ENCODE measurements around the gene ESCO1.
A peak's percentile ranks its signal among the peaks of the same experiment; 100 is the strongest.

Gene ESCO1

DNA sequence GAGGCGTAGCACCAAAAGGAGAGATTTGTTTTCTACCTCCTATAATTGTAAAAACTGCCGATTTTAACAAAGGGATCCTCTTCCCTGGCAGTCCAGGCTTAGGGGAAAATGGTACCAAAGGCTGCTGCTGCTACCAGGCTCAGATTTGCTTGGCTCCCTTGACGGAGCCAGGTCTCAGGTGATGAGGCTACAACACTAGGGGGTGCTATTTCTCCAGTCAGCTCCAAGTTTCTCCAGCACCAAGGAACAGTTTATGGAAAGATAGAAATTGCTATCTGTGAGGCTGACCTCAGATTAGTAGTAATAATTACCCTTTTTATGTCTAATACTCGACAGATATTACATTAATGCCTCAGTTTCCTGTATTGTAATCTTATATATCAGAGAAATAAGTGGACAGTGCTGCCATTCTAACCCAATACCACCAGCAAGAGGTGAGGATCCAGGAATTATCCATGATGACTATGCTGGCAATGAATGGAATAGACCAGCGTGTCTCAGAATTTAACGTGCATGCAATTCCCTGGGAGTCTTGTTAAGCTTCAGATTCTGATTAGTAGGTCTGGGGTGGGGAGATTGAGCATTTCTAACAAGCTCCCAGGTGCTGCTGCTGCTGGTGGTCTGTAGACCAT is 111.3 kb downstream of the ESCO1 start:
- peak; percentile 84 for DNase-seq (ENCODE audit: low read depth)
- no peak overlapping the region for H3K4me3 ChIP-seq (ENCODE audit: low read depth, low read length)
- TF ChIP-seq, protein P1, sequence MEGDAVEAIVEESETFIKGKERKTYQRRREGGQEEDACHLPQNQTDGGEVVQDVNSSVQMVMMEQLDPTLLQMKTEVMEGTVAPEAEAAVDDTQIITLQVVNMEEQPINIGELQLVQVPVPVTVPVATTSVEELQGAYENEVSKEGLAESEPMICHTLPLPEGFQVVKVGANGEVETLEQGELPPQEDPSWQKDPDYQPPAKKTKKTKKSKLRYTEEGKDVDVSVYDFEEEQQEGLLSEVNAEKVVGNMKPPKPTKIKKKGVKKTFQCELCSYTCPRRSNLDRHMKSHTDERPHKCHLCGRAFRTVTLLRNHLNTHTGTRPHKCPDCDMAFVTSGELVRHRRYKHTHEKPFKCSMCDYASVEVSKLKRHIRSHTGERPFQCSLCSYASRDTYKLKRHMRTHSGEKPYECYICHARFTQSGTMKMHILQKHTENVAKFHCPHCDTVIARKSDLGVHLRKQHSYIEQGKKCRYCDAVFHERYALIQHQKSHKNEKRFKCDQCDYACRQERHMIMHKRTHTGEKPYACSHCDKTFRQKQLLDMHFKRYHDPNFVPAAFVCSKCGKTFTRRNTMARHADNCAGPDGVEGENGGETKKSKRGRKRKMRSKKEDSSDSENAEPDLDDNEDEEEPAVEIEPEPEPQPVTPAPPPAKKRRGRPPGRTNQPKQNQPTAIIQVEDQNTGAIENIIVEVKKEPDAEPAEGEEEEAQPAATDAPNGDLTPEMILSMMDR (conservative IDR thresholded peaks at IDR 0.05; ENCODE audit: low read depth, low read length) = peak; percentile 90

GRCh38 chr18:21486905-21487437 is 113.5 kb downstream of the ESCO1 start:
- DNase-seq (ENCODE audit: low read depth) = no peak
- no peak overlapping the region for H3K4me3 ChIP-seq (ENCODE audit: low read depth, low read length)
- TF ChIP-seq, protein P1 (conservative IDR thresholded peaks at IDR 0.05; ENCODE audit: low read depth, low read length) = no peak

- TF ChIP-seq, protein P1 (conservative IDR thresholded peaks at IDR 0.05; ENCODE audit: low read depth, low read length) = no peak
- peak; percentile 57 for DNase-seq (ENCODE audit: low read depth)
- no peak overlapping the region for H3K4me3 ChIP-seq (ENCODE audit: low read depth, low read length)
Measured at GRCh38 chr18:21484851-21485636, 115.5 kb downstream of the ESCO1 start.

DNA sequence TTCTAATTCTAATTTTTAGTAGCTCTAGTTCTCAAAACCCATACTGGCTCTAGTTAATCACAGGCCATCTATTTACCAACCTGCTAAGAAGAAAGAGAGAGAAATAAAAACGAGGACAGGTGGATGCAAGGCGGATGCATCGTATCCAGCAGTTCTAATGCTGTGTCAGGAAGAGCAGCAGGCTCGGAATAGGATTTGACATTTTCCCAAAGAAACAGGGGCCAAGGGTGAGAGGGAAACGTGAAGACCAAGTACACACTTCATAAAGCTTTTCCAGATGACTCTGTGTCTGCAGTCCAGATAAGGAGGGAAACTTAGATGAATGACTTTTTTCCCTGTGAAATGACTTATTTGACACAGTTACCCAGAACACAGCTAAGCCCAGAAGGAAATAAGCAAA is 117.5 kb downstream of the ESCO1 start:
- no peak for DNase-seq (ENCODE audit: low read depth)
- TF ChIP-seq, protein P1 (conservative IDR thresholded peaks at IDR 0.05; ENCODE audit: low read depth, low read length) = no peak
- no peak overlapping the region for H3K4me3 ChIP-seq (ENCODE audit: low read depth, low read length)

- TF ChIP-seq, protein P1 (conservative IDR thresholded peaks at IDR 0.05; ENCODE audit: low read depth, low read length) = no peak
Measured at GRCh38 chr18:21481739-21482138, 118.8 kb downstream of the ESCO1 start.

GRCh38 chr18:21479721-21480120 is 120.8 kb downstream of the ESCO1 start:
- no peak overlapping the region for H3K4me3 ChIP-seq (ENCODE audit: low read depth, low read length)
- TF ChIP-seq, protein P1 (conservative IDR thresholded peaks at IDR 0.05; ENCODE audit: low read depth, low read length) = no peak
- no peak for DNase-seq (ENCODE audit: low read depth)

More at GRCh38 chr18:21481739-21482138, 118.8 kb downstream of the ESCO1 start:
- no peak overlapping the region for H3K4me3 ChIP-seq (ENCODE audit: low read depth, low read length)
- no peak for DNase-seq (ENCODE audit: low read depth)

All from choroid plexus epithelial cell (primary cell).